A673 (cell line): ENCODE results near the gene WSB2. TPM values are rescaled to one million over a fixed set of nuclear protein-coding genes. Genes with fewer than 3 reads are reported as not detected.

Source experiments
- BruUV-seq: library from RNA; stranded (reverse); fragments of 400-500 nt; replicated peaks from 2 replicates; lab custom pipeline; 2021; lab: Mats Ljungman, UMichigan
- CTCF ChIA-PET: fragments of 300-600 bp; sonication (Branson Sonifier 250); formaldehyde crosslinking; loops from one replicate; lab custom pipeline; 2022; ENCODE audit warnings: antibody characterized with exemption; lab: Charles Lee
- POLR2A ChIA-PET: fragments of 300-600 bp; sonication (Branson Sonifier 250); formaldehyde crosslinking; loops from one replicate; lab custom pipeline; 2022; ENCODE audit warnings: antibody characterized with exemption; ENCODE audit not compliant: low non-redundant PET; lab: Charles Lee
- DNase-seq: peaks from one replicate; pipeline ENCODE4 v3.0.0-alpha.2; 2015; ENCODE audit warnings: low spot score
- H3K27ac ChIP-seq: fragments of 200-600 bp; sonication (generic); 2 replicates; pipeline ENCODE4 v1.5.1; 2016; ENCODE audit warnings: mixed run types, low read depth, mild to moderate bottlenecking, mixed read lengths, antibody characterized with exemption, low read length; ENCODE audit not compliant: poor library complexity, severe bottlenecking
- H3K27me3 ChIP-seq: fragments of 200-600 bp; sonication (generic); replicated peaks from 2 replicates; pipeline ENCODE4 v1.6.1; 2017; ENCODE audit warnings: mixed run types, low read depth, mild to moderate bottlenecking, mixed read lengths, antibody characterized with exemption, low read length; ENCODE audit not compliant: insufficient read depth, poor library complexity
- H3K36me3 ChIP-seq: fragments of 200-600 bp; sonication (generic); 2 replicates; pipeline ENCODE4 v1.6.1; 2016; ENCODE audit warnings: mixed run types, mild to moderate bottlenecking, mixed read lengths, antibody characterized with exemption, low read length; ENCODE audit not compliant: insufficient read depth, poor library complexity, severe bottlenecking
- H3K4me1 ChIP-seq: fragments of 200-600 bp; sonication (generic); 2 replicates; pipeline ENCODE4 v1.6.1; 2017; ENCODE audit warnings: mixed run types, mild to moderate bottlenecking, mixed read lengths, antibody characterized with exemption, low read length; ENCODE audit not compliant: insufficient read depth, poor library complexity, severe bottlenecking
- H3K4me3 ChIP-seq: fragments of 200-600 bp; sonication (generic); 2 replicates; pipeline ENCODE4 v1.5.1; 2016; ENCODE audit warnings: low read depth, mixed run types, mild to moderate bottlenecking, mixed read lengths, low read length; ENCODE audit not compliant: poor library complexity, severe bottlenecking
- H3K9me3 ChIP-seq: fragments of 200-600 bp; sonication (generic); 2 replicates; pipeline ENCODE4 v1.6.1; 2016; ENCODE audit warnings: mixed run types, low read depth, mild to moderate bottlenecking, mixed read lengths, antibody characterized with exemption, low read length; ENCODE audit not compliant: poor library complexity, severe bottlenecking
- CTCF ChIP-seq: fragments of 300-800, 200-600 bp; sonication (generic); conservative IDR thresholded peaks from 2 replicates; pipeline ENCODE4 v1.5.1; 2017; ENCODE audit warnings: low read depth, mild to moderate bottlenecking, antibody characterized with exemption, low read length, moderate library complexity, mixed read lengths
- EZH2 ChIP-seq: fragments of 200-600 bp; sonication (generic); IDR thresholded peaks from 2 replicates; pipeline ENCODE4 v1.6.1; 2017; ENCODE audit warnings: borderline replicate concordance, low read depth, mild to moderate bottlenecking, mixed read lengths, antibody characterized with exemption, low read length; ENCODE audit not compliant: poor library complexity, severe bottlenecking
- intact Hi-C: fragments of 100-400 bp; cut with micrococcal nuclease; formaldehyde crosslinking; loops from one replicate; pipeline ENCODE4 v1.10.0; 2022; ENCODE audit not compliant: unreplicated experiment
- total RNA-seq: library from RNA; stranded (reverse); gene quantifications from 2 replicates; pipeline ENCODE4 v1.2.3, GENCODE V29; 2021

Gene WSB2
- total RNA-seq, 1 experiment from 2014 or later = 122 TPM

- intact Hi-C loops = no loop called here
- TF ChIP-seq CTCF = no peak
- no peak for TF ChIP-seq EZH2
- H3K4me3 ChIP-seq = no peak overlapping the region
- ChIA-PET POLR2A (no interaction called here), CTCF (no interaction called here)
- no peaks in the 10 kb centered on the region for H3K4me1 ChIP-seq
- peaks cover 34% of the 10 kb centered on the region for H3K36me3 ChIP-seq
- H3K27me3 ChIP-seq = no peaks in the 10 kb centered on the region
- no peak overlapping the region for H3K27ac ChIP-seq
- no TSS peak for BruUV-seq
- H3K9me3 ChIP-seq = no peaks in the 10 kb centered on the region
- DNase-seq = no peak
Observed at GRCh38 chr12:118044075-118044474, 16.9 kb downstream of the WSB2 start.

GRCh38 chr12:118042091-118042490, 18.9 kb downstream of the WSB2 start:
- intact Hi-C loops = no loop called here
- H3K36me3 ChIP-seq = peaks cover 48% of the 10 kb centered on the region
- H3K27me3 ChIP-seq = no peaks in the 10 kb centered on the region
- H3K4me3 ChIP-seq = no peak overlapping the region
- no peaks in the 10 kb centered on the region for H3K9me3 ChIP-seq
- TF ChIP-seq CTCF = no peak
- TF ChIP-seq EZH2 = no peak
- BruUV-seq = no TSS peak
- ChIA-PET POLR2A (no interaction called here), CTCF (no interaction called here)
- DNase-seq = no peak
- no peak overlapping the region for H3K27ac ChIP-seq
- no peaks in the 10 kb centered on the region for H3K4me1 ChIP-seq

- ChIA-PET POLR2A (no interaction called here), CTCF (no interaction called here)
- H3K36me3 ChIP-seq = peaks cover 81% of the 10 kb centered on the region
- TF ChIP-seq EZH2 = no peak
- TF ChIP-seq CTCF = no peak
- BruUV-seq = no TSS peak
- no peak overlapping the region for H3K4me3 ChIP-seq
- intact Hi-C loops = no loop called here
- no peak overlapping the region for H3K27ac ChIP-seq
- no peaks in the 10 kb centered on the region for H3K27me3 ChIP-seq
- H3K4me1 ChIP-seq = no peaks in the 10 kb centered on the region
- DNase-seq = no peak
- no peaks in the 10 kb centered on the region for H3K9me3 ChIP-seq
Observed at GRCh38 chr12:118038137-118038536, 22.8 kb downstream of the WSB2 start.
